GM21619 (cell line): ENCODE data around the gene PIK3C3.

Experiments
- ATAC-seq: cut with Tn5 transposase; IDR thresholded peaks from one replicate; pipeline ENCODE4 v1.9.1; 2021; ENCODE audit not compliant: unreplicated experiment

PIK3C3 gene

GRCh38 chr18:42113529-42114191, 158.6 kb downstream of the PIK3C3 start:
- peak; percentile 64 for ATAC-seq

DNA sequence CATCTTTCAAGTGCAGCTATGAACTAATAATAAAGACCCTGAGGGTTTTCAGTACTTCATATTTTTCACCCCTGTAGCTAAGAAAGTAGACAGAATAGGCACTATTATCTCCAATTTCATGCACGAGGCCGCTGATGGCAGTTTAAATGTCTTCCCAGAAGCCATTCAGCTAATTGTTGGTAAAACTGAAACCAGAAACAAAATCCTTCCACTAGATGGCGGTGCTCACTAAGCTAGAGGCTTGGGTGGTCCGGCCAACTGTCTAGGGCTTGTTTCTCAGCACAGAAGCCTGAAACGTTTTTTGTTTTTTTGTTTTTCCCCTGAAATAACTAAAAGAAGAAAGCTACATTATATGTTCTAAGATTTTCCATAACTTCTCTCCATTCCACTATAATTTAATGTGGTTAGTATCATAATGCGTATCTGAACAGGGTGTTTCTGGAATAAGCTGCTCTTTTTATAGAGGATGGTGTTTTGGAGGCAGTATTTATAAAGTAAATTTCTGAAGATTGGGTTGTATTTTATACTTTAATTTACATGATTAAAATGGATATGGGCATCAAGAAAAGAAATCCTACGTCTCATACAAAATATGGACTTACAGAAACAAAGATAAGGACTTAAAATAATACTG, 159.4 kb downstream of the PIK3C3 start:
- peak; percentile 87 for ATAC-seq

DNA sequence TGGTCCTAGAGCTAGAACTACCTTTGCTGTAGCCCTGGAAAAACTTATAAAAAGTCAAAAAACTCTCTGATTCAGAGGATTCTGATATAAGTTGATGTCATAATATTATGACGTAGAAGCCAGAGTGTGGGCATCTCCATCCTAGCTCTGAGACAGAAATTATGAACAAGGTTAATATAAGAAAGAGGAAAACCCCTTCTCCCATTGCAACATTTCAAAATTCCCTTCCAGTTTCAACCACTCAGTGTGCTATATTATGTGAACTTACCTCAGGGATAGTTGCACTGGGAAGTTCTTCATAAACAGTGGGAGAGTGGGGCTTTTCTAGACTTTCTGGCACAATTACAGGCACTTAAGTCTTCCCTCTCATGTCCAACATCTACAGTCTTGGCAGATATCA, 171.6 kb downstream of the PIK3C3 start:
- ATAC-seq, result no peak

GRCh38 chr18:42131066-42131929, 176.3 kb downstream of the PIK3C3 start:
- no peak for ATAC-seq

DNA sequence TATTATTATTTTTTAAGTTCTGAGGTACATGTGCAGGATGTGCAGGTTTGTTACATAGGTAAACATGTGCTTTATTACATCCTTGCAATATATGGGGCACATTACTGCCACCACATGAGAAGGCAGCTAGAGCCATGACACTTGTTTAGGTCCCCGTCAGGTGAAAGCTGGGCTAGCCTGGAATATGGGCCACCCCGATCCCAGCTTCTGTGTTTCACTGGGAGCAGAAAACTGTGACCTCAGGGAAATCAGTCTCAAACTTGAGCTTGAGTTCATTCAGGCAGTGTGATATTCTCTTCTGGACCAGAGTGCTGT, 176.9 kb downstream of the PIK3C3 start:
- no peak for ATAC-seq
